GM12875 (cell line): ENCODE results near the gene MAML3.
A peak's percentile ranks its signal among the peaks of the same experiment; 100 is the strongest.

Experiments used
- H3K4me3 ChIP-seq: one replicate; pipeline ENCODE4 v1.5.1; 2011; ENCODE audit warnings: low read depth, low read length, control low read depth
- TF ChIP-seq, protein P1 (sequence below): IDR thresholded peaks from 2 replicates; pipeline ENCODE4 v1.5.1; 2011; ENCODE audit warnings: low read depth, mild to moderate bottlenecking, control low read depth, inconsistent platforms, low read length, moderate library complexity, borderline replicate concordance; ENCODE audit not compliant: insufficient read depth

Gene MAML3

DNA sequence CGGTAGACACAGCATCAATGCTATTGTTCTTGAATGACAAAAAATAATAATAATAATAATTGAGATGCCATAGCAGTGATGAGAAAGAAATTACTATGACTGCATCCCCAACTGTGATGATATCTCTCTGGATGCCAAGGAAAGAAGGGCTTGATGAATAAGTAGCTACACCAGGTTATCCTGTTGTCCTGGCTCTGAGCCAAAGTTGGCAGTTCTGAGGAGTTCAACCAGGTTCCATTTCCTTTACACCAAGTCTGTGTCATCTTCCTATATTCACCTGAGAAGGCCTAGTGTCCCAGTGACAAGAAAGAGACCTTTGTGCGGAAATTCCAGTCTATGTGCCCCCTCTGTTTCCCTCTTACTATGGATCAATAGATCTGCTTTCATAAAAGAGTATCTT lies 3.4 kb upstream of the MAML3 start:
- TF ChIP-seq, protein P1, sequence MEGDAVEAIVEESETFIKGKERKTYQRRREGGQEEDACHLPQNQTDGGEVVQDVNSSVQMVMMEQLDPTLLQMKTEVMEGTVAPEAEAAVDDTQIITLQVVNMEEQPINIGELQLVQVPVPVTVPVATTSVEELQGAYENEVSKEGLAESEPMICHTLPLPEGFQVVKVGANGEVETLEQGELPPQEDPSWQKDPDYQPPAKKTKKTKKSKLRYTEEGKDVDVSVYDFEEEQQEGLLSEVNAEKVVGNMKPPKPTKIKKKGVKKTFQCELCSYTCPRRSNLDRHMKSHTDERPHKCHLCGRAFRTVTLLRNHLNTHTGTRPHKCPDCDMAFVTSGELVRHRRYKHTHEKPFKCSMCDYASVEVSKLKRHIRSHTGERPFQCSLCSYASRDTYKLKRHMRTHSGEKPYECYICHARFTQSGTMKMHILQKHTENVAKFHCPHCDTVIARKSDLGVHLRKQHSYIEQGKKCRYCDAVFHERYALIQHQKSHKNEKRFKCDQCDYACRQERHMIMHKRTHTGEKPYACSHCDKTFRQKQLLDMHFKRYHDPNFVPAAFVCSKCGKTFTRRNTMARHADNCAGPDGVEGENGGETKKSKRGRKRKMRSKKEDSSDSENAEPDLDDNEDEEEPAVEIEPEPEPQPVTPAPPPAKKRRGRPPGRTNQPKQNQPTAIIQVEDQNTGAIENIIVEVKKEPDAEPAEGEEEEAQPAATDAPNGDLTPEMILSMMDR, result no peak
- no peak overlapping the region for H3K4me3 ChIP-seq

DNA sequence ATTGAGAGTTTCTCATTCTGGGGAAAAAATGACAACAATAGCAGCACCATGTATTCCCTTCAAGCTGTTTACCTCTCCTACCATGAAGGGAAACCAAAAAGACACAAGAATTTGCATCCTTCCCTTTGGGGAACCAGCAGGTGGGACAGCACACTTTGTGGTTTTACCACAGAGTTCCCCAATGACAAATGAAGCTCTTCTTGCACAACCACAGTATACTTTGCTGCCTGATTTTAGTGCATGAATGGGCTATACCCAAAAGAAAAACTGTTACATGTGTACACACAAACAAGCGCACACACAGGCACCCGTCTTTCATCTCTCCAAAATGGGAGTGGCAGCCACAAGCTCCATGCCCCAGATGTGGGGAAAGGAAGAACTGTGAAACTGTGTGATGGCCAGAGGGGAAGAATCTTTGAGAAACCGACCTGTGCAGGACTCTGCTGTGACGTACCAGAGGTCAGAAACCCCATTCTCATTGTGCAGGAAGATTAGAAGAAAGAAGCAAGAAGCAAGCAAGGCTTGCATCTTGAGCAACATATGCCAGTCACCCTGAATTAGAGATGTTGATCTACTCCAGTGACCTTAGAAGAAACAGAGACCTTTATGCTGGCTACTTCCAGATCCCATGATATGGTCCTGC lies 2.7 kb upstream of the MAML3 start:
- H3K4me3 ChIP-seq, result no peak overlapping the region

DNA sequence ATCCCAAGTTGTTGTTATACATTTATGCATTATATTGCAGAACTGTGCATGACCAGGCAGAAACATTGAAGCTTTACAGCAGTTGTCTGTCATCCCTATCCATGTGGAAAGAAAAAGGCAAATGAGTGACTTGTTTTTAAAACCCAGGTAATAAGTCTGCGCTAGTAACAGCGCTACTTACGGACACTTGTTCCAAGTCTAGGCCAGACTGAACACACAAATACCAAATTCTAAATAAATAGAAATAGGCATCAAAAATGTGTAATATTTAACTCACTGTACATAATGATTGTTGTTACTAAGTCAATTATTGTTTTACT lies 548 bp upstream of the MAML3 start:
- H3K4me3 ChIP-seq, result peak overlapping the region; percentile 40
- TF ChIP-seq, protein P1, result no peak

More for the DNA sequence above, 2.7 kb upstream of the MAML3 start:
- TF ChIP-seq, protein P1, result no peak

DNA sequence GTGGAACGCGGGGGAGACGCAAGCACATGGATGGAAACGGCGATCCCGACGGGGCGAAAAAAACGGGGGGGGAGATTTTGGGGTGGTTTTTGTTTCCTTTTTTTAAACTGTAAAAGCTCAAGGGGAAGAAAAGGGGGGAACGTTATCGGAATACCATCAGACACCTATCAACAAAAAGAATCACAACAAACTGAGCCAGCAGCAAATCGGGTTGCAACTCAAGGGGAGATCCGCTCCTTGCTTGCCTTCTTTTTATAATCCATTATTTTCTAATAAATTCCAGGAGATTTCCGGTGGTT lies 616 bp downstream of the MAML3 start:
- TF ChIP-seq, protein P1, result no peak
- H3K4me3 ChIP-seq, result peak overlapping the region; percentile 40

DNA sequence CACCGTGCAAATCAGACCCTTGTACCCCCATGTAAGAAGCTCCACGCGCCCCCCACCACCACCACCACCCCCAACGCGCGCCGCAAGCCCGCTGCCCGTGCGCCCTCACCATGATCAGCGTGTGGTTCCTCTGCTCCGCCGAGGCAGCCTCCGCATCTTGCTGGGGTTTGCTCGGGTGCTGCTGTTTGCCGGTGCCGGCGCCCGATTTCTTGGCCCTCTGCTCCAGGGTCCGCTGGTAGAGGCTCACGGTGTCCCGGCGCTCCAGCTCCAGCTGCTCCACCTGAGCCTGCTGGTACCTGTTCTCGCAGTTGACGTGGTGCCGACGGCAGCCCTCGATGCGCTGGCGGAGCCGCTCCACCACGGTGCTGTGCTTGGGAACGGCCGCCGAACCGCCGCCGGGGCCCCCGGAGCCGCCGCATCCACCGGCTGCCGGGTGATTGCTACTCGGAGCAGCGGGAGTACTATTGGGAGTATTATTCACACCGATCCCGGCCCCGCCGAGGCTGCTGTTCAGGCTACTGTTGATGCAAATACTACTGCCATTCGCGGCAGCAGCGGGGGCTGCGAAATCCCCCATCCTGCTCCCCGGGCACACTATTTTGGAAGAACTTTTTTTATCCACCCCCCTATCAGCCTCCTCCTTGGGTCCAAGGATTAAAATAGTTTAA lies 1.1 kb downstream of the MAML3 start:
- TF ChIP-seq, protein P1, result no peak
- no peak overlapping the region for H3K4me3 ChIP-seq

DNA sequence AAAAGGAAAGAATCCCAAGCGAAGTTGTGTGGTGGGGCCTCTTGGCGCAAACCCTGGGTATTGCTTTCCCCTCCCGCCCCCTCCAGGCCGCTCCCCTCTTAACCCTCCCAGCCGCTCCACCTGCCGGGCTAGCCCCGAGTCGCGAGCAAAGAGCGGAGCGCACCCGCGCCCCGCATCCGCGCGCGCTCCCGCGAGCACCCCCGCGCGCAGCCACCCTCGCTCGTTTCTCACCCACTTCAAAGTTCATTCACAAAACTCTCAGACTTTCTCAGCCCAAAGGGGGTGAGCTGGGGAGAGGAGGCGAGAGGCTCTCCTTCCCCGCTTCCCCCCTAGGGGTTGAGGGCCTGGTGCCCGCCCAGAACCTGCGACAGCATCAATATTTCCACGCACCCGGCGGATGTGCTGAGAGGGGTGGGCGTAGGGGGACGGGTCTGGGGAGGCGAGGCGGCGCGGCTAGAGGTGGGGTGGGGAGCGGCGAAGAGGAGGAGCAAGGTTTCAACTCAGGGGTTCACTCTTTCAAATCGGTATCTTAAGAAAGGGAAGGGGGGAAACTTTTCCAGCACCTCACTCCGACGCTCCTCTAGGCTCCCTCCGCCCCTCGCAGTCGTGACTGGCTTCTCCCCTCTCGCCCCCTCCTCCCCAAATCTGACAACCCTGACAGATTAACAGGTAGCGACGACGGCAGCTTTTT lies 1.8 kb downstream of the MAML3 start:
- TF ChIP-seq, protein P1, result 0 out of 2 replicates have a peak, but pooled peaks have one; percentile 21
- no peak overlapping the region for H3K4me3 ChIP-seq

DNA sequence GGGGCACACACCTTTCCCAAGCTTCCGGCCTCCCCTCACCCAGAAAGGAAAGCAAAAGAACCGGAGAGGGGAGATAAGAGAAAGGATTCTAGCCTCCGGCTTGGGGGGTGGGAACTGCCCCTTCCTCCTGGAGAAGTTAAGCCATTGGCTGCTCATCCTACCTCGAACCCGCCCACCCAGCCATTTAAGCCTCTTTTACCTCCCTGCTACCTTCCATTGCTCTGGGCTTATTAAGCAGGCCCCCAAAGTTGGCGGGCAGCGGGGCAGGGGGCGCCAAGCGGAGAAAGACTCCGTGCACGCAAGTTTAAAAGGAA lies 2.3 kb downstream of the MAML3 start:
- H3K4me3 ChIP-seq, result peak overlapping the region; percentile 45
- TF ChIP-seq, protein P1, result no peak
